UCSD-AML1 (cell line): Measurements from ENCODE around the gene ANXA7.
"Not testable (repeated sequence)": the region's sequence is repeated elsewhere in the genome, so short reads cannot be mapped to it uniquely, and the experiment has no call there.

Experiments
- DNase-seq: peaks from one replicate; lab custom pipeline; 2025; ENCODE audit not compliant: unreplicated experiment; lab: John Stamatoyannopoulos, UW

ANXA7 gene

DNA sequence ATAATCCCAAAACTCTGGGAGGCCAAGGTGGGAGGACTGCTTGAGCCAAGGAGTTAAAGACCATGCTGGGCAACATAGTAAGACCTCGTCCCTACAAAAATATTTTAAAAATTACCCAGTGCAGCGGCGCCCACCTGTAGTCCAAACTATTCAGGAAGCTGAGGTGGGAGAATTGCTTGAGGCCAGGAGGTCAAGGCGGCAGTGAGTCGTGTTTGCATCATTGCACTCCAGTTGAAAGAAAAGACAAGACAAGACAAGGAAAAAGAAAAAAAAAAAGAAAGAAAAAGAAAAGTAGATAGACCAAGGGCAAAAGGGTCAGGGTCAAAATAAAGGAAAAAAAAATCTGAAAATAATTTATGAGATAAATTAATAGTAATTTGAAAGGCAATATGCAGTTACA, 5.8 kb downstream of the ANXA7 start:
- DNase-seq: no peak

DNA sequence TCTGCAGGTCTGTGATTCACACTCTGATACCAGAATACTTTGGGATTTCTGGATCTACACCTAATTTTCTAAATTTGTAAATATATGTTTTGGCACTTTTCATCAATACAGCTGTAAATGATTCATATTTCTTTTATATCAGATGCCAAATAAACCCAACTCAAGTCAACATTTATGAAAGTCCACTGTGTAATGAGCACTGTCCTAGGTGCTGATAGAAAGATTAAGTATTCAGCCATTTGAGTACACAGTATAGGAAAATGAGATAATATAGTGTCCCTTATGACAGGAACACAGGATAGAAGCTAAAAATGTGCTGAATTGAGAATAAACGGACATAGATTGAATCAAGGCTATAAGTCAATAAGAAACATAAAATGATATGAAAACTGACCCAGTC, 6.4 kb downstream of the ANXA7 start:
- DNase-seq: no peak

DNA sequence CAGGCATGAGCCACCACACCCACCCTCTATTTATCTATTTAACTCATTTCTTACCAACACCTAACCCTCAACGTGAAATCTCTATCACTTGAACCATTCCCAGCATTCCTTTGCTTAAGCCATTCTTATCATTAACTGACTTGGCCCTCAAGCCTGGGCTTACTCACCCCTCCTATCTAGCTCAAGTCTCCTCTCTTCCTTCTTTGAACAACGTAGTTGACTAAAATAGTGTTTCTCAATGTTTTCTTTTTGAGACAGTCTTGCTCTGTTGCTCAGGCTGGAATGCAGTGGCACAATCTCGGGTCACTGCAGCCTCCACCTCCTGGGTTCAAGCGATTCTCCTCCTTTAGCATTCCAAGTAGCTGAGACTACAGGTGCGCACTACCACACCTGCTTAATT, 7.0 kb downstream of the ANXA7 start:
- DNase-seq: no peak

DNA sequence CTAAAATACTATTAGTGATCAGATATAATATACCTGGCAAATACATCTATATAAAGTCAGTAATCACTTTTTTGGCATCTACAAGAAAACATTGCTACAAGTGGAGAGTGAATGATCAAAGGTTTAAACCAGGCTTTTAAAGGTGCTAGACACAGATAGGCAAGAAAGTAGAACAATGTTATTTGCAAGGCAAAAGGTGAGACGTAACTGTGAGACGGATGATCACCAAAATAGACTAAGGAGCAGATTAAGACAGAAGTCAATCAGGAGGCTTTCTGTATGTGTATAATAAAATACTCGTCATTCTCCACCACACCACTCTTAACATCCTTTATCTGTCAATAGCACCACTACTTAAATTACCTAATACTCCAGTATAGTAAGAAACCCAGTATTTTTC, 8.3 kb downstream of the ANXA7 start:
- DNase-seq: no peak

DNA sequence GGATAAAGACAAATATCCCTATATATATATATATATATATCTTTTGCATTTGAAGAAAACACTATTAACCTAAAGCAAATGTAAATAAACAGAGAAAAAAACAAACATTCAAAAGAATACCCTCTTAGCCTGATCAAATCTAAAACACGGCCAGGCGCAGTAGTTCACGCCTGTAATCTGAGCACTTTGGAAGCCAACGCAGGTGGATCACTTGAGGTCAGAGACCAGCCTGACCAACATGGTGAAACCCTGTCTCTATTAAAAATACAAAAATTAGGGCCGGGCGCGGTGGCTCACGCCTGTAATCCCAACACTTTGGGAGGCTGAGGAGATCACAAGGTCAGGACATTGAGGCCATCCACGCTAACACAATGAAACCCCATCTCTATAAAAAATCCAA, 9.2 kb downstream of the ANXA7 start:
- no peak for DNase-seq

DNA sequence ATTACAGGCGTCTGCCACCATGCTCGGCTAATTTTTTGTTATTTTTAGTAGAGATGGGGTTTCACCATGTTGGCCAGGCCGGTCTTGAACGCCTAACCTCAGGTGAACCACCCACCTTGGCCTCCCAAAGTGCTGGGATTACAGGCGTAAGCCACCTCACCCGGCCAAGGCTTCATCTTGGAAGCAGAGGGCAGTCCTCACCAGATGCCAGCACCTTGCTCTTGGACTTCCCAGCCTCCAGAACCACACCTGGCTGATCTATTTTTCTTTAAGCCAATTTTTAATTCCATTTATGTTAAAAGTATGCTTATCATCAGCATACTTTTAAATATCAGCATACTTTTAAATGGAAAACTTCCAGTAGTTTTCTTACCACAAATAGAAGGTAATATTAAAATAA, 12.2 kb downstream of the ANXA7 start:
- DNase-seq: no peak

DNA sequence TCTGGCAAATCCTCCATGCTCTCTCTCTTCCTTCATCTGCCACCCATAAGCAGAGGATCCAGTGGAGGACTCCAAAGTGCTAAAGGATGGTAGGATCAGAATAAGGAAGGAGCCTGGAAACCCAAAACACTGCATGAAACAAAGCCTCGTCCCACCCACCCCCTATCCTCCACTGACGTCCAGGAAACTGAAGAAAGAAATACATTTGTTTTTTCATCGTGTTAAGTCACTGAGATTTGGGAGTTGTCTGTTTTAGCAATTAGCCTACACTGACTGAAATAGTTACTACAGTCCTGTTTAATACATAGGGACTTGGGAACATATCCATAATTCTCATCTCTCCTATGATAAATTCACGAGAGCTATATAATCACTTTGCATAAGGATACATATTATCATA, 14.8 kb downstream of the ANXA7 start:
- DNase-seq: no peak

DNA sequence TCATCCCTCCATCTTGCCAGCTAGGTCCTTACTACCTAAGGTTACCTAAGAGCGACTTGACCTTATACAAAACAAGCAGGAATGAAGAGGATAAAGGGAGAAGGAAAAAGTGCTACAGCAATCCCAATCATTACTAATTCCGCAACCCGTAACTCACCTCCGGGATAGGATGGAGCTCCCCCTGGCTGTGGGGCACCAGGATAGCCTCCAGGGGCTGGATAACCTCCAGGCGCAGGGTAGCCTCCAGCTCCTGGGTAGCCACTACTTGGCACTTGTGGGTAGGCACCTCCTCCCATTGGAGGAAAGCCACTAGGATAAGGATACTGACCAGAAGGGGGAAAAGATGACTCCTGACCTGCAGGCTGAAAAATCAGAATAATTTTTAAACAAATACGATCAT, 15.8 kb downstream of the ANXA7 start:
- DNase-seq: peak; percentile 12

DNA sequence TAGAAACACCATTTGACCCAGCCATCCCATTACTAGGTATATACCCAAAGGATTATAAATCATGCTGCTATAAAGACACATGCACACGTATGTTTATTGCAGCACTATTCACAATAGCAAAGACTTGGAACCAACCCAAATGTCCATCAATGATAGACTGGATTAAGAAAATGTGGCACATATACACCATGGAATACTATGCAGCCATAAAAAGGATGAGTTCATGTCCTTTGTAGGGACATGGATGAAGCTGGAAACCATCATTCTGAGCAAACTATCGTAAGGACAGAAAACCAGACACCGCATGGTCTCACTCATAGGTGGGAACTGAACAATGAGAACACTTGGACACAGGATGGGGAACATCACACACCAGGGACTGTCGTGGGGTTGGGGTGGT, 19.5 kb downstream of the ANXA7 start:
- DNase-seq: not testable (repeated sequence)

DNA sequence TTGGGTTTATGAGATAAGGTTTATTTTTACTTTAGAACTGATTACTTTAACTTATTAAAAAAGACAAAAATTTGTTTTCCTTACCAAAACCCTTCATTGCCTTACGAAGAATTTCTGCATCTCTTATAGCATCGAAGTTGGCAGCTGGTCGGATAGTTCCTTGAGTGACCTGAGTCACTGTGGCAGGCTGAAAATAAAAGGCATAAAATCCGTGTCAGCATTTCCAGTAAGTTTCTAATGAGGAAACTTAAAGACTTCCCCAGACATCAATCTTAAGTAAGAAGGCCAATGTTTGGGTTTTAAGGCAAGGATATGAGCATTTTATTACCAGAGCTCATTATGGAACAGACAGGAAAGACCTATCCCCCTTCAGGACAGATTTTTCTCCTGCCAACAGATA, 25.6 kb downstream of the ANXA7 start:
- DNase-seq: no peak

DNA sequence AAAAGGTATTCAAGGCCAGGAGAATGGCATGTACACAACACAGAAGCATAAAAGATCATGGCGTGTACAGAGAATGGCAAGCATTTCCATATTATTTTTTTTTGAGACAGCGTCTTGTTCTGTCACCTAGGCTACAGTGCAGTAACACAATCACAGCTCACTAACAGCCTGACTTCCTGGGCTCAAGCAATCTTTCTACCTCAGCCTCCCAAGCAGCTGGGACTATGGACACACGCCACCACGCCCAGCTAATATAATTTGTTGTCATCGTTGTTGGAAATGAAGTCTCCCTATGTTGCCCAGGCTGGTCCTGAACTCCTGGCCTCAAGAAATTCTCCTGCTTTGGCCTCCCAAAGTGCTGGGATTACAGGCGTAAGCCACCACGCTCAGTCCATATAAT, 27.3 kb downstream of the ANXA7 start:
- DNase-seq: no peak

DNA sequence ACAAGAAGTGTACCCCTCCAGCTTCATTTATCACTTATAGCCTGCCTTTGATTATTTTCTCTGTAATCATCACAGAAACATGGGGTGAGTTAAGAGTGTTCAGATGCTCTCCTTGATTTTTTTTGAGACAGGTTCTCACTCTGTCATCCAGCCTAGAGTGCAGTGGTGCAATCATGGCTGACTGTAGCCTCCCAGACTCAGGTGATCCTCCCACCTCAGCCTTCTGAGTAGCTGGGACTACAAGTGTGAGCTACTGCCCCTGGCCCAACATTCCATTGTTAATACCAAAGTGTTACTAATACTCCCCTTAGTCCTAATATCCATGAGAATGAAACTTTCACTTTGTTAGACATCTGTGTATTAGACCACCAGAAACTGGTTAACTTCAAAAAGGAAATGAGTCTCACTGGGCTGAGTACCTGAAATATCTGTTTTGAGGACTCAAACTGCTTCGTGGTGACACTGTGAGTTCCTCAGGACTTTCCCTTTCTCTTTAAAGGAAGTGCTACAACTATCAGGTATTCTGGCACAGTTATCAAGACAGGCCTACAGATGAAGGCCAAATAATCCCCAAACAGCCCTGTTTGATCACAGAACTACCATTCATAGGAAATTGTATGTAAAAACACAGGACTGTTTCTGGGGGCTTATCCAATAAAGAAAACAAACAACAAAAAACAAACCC, 34.7 kb downstream of the ANXA7 start:
- no peak for DNase-seq

DNA sequence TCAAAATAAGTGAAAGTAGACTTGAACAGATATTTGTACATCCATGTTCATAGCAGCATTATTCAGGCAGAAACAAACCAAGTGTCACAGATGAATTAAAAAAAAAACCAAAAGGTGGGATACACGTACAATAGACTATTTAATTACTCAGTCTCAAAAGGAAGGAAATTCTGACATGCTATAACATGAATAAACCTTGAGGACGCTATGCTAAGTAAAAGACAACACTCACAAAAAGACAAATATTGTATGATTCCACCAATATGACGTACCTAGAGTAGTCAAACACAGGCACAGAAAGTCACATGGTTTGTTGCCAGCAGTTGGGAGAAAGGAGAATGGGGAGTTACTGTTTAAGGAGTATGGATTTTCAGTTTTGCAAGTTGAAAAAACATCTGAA, 37.2 kb downstream of the ANXA7 start:
- no peak for DNase-seq

DNA sequence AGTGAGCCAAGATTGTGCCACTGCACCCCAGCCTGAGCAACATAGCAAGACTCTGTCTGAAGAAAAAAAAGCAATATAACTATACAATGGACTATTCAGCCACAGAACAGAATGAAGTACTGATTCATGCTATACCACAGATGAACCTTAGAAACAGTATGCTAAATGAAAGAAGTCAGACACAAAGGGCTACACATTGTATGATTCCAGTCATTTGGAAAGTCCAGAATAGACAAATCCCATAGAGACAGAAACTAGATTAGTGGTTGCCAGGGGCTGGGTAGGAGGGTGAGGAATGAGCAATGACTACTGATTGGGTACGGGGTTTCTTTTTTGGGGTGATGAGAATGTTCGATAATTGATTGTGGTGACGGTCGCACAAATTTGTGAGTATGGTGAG, 45.6 kb downstream of the ANXA7 start:
- no peak for DNase-seq

DNA sequence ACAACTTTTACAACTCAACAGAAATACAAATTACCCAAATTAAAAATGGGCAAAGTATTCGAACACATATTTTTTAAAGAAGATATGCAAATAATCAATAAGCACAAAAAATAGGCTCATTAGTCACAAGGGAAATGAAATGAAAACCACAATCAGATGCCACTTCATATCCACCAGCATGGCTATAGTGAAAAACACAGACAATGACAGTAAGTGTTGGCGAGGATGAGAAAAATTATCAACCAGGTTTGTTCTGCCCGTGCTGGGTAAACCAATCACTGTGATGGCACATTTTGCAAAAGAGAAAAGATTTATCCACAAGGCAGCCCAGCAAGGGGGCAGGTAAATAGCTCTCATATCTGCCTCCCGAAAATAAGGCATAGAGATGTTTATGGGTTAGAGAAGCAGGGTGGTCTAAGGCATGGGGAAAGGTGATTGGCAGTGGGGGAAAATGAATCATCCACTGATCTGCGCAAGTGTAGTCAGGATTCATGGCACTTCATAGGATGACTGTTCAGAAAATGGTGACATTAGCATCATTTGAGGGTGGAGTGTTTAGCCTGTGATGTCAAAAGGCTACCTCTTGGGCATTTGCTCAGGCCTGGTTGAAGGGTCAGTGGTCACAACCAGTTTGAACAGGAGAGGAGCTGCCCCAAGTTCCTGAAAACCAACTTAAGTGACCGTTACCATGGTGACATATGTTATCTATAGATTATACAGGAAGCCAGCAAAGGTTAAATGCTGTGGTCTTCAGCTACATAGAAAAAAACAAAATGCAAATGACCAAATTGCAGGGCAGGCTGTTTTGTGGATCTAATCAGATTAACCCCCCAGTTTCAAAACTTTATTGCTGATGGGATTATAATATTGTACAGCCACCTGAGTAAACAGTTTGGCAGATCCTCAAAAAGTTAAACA, 47.2 kb downstream of the ANXA7 start:
- DNase-seq: no peak

DNA sequence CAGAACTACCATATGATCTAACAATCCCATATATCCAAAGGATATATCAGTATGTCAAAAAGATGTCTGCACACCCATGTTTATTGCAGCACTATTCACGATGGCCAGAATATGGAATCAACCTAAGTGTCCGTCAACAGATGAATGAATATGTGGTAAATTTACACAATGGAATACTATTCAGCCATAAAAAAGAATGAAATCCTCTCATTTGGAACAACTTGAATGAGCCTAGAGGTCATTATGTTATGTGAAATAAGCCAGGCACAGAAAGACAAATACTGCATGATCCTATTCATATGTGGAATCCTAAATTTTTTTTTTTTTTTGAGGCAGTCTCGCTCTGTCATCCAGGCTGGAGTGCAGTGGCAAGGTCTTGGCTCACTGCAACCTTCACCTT, 48.9 kb downstream of the ANXA7 start:
- no peak for DNase-seq

DNA sequence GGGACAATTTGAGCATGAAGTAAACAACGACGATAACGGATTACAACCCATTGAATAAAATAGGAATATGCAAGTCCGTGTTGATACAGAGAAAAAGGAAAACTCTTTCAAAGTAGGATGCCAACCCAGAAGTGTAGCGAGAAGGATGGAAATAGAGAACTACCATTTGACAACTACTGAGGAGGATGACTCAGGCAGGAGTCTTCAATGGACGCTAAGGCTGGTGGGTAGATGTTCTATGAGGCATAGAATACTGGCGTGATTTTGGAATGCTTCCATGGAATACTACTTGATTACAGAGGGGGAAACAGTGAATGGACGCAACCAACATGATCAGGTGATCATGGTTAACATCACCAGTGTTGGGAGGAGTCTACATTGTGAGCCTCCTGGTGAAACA, 54.4 kb downstream of the ANXA7 start:
- DNase-seq: no peak

DNA sequence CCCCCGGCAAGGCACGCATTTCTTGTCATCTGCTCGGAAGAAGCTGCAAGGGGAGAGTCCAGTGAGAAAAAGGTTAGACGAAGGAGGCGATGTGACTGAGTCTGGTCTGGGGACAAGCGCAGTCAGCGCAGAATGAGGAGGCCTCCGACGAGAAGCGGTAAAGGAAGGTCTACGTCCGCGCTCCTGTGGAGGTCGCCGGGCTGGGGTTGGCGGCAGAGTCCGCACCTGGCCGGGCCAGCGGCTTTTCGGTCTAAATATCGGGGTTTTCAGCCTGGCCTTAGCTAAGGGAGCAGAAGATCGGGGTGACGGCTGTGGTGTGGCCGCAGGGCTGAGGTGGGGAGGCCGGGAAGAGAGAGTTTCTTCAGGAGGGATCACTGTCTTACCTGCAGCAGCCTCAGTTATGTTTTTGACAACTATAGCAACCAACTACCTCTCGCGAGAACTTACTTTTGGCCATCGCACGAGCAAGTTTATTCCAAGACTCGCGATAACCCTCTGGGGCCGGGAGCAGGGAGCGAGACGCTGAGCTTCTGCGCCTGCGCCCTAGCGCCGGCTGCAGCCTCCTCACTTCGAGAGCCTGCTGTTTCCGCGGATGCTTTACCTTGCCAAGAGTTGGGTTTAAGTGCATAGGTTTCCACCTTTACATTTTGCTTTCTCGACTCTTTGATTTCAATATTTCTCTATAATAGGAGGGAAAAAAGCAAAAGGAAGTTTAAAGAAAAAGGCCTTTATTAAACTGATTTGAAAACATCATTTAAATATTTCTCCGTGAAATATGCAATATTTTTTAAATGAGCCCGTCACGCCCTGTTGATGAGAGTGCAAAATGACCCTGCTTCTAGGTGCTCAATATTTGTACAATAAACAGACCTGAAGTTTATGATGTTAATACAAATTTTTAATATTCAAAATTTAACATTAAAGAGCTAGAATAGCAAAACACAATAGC, 55.3 kb downstream of the ANXA7 start, which contains the start of gene CFAP70:
Gene CFAP70 (minus strand): TSS at position 534 of the 949 bp plus-strand sequence. CDS start 4,068 bp downstream, outside the sequence.
- peak; percentile 80 for DNase-seq

DNA sequence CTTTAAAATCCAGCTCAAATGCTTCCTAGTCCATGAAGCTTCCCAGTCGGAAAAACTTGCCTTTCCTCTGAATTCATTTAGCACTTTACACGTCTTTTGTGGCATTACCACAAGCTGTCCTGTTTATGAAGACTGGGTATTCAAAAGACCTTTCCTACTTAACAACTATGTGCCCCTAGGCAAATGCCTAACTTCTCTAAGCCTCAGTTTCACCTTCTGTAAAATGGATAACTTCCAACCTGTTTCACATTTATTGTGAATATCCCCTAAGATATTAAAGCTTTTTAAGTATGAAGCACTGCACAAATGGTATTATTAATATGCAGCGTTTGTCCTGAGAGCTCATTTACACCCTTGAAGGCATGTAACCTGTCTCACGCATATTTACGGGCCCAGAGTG, 56.0 kb downstream of the ANXA7 start:
- no peak for DNase-seq

DNA sequence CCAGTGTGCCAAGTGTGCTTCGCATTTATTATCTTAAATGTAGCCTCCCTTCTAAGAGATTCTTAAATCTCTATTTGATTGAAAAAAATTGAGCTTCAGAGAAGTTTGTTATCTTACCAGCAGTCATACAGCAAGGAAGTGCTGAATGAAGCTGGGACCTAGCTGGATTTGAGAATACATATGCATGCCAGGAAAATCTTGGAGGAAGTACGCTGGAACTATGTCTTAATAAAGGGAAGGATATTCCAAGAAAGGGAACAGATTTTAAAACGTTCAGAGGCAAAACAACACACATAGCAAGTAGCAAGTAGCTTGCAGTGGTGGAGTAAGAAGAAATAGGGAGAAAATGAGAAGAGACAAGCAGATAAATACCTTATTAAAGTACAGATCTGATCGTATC, 56.7 kb downstream of the ANXA7 start:
- DNase-seq: no peak

DNA sequence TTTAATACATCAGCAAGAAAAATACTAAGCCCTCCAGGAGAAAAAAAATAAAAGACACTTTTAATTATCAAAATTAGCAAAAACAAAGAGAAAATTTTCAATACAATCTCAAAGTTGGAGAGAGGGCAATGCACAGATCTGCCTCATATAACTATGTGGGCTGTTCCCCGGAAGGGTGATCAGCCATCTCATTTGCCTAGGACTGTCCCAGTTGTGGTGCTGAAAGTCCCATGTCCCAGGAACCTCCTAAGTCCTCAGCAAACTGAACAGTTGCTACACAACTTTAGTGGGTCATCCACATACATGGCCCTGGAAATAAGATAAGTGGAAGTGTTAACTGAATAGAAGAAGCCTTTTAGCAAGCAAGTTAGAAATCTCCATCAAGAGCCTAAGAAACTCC, 69.6 kb downstream of the ANXA7 start:
- DNase-seq: no peak
